ENCODE data around the gene UBE2E2. TPM values are rescaled to one million over a fixed set of nuclear protein-coding genes. Genes with fewer than 3 reads are reported as not detected.

The UBE2E2 gene
- total RNA-seq, 1 experiment from 2014 or later = 38.6 TPM

DNA sequence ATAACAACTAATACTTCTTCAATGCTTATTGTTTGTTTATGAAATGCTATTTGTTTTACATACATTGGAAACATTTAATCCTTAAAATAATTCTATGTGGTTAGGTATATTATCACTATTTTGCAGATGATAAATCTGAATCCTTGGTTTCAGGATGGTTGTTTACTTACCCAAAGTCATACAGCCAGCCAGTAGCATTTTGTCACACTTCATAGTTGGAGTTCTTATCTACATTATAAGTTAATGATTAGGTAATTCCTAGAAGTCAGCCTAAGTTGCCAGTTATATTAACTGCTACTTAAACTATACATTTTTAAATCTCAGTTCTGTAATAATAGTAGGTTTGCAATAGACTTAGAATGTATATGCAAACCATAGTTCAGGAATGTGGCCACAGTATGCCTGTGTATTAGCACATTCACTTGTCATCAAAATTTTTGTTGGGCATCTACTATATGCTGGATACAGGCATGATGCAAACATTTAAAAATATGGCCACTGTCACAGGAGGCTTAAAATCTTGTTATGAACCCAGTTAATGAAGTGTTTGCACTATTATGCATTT is 187.9 kb downstream of the UBE2E2 start:
- Mint-ChIP-seq H3K4me3 (no peak overlapping the region), H3K36me3 (ENCODE audit: insufficient read depth in 1 of 3, low read depth in 3 of 3) (peaks cover 0 to 11% (median 4%) of the 10 kb centered on the region in 3 experiments; a peak in 2 of 7 replicates), H3K27ac (no peak overlapping the region), H3K4me1 (peaks cover 38 to 41% of the 10 kb centered on the region in 2 experiments), H3K27me3 (ENCODE audit: low read depth) (no peaks in the 10 kb centered on the region; the same call in 1 of the 2 replicates), H3K9me3 (no peaks in the 10 kb centered on the region)
- Histone ChIP-seq H2BK12ac (ENCODE audit: insufficient read length, low read depth, low read length) (no peak overlapping the region), H4K20me1 (ENCODE audit: control insufficient read depth, insufficient read depth, insufficient read length) (no peaks in the 10 kb centered on the region), H3K9me3 (ENCODE audit: control insufficient read depth, low read depth, low read length) (no peaks in the 10 kb centered on the region), H3K27me3 (ENCODE audit: insufficient read depth, low read length) (no peaks in the 10 kb centered on the region), H3K23ac (ENCODE audit: insufficient read length, low read depth, low read length) (no peak overlapping the region), H2BK20ac (ENCODE audit: low read depth, low read length, poor library complexity, severe bottlenecking) (no peak overlapping the region), H3K23me2 (ENCODE audit: insufficient read length, low read depth, low read length, poor library complexity, severe bottlenecking) (no peaks in the 10 kb centered on the region), H3T11ph (ENCODE audit: low read length) (no peak overlapping the region), H2BK120ac (ENCODE audit: low read depth, low read length, poor library complexity, severe bottlenecking) (no peak overlapping the region), H3K56ac (ENCODE audit: insufficient read length, low read depth, low read length) (no peak overlapping the region), H3K18ac (ENCODE audit: insufficient read length, low read depth, low read length) (no peak overlapping the region), H2BK5ac (ENCODE audit: insufficient read length, low read length) (no peak overlapping the region), H2AK5ac (ENCODE audit: insufficient read length, low read length) (no peak overlapping the region), H3K27ac (ENCODE audit: insufficient read length, low read depth, low read length) (no peak overlapping the region), H3K79me1 (ENCODE audit: insufficient read depth, low read depth, low read length, poor library complexity, severe bottlenecking) (no peaks in the 10 kb centered on the region), H4K91ac (ENCODE audit: insufficient read length, low read depth, low read length) (no peak overlapping the region), H3K14ac (ENCODE audit: insufficient read depth, low read length) (no peak overlapping the region), H2BK15ac (ENCODE audit: low read depth, low read length) (no peak overlapping the region), H4K5ac (ENCODE audit: insufficient read length, low read depth, low read length) (no peak overlapping the region), H3K4ac (ENCODE audit: low read depth, low read length) (no peak overlapping the region), H3K4me1 (ENCODE audit: insufficient read depth, low read length) (peaks cover 4% of the 10 kb centered on the region), H3K9ac (ENCODE audit: extremely low read depth, insufficient read length, low read length) (no peak overlapping the region), H3K79me2 (ENCODE audit: insufficient read depth, low read length) (no peaks in the 10 kb centered on the region), H4K8ac (replicated peaks; ENCODE audit: insufficient read length, low read depth, low read length) (no peak overlapping the region), H3K4me2 (ENCODE audit: insufficient read depth, insufficient read length, low read length) (no peak overlapping the region), H2AFZ (ENCODE audit: low read length) (no peak overlapping the region)
- TF ChIP-seq CTCF (conservative IDR thresholded peaks at IDR 0.05) = no peak
- DNase-seq = no peak

Measured in H9 (cell line).